BLaER1 treated with 17β-estradiol and CSF1 and Interleukin-3, amounts not matched to agents 10 nM and 100 nM (cell line): ENCODE measurements around the gene RAB38.

Experiments used
- H3K27ac ChIP-seq, 11 experiments: shearing (Covaris generic); formaldehyde crosslinking; 2 replicates each; pipeline ENCODE4 v1.8.1; 2022
- H3K27me3 ChIP-seq, 11 experiments: shearing (Covaris generic); formaldehyde crosslinking; 2 replicates each; pipeline ENCODE4 v1.8.1; 2022
- H3K36me3 ChIP-seq, 11 experiments: shearing (Covaris generic); formaldehyde crosslinking; 2 replicates each; pipeline ENCODE4 v1.8.1; 2022
- H3K4me1 ChIP-seq, 10 experiments: shearing (Covaris generic); formaldehyde crosslinking; 2 replicates each; pipeline ENCODE4 v1.8.1; 2022
- H3K4me2 ChIP-seq, 11 experiments: shearing (Covaris generic); formaldehyde crosslinking; 2 replicates each; pipeline ENCODE4 v1.8.1; 2022
- H3K4me3 ChIP-seq, 10 experiments: shearing (Covaris generic); formaldehyde crosslinking; 2 replicates each; pipeline ENCODE4 v1.8.1; 2022
- H3K9ac ChIP-seq, 11 experiments: shearing (Covaris generic); formaldehyde crosslinking; 2 replicates each; pipeline ENCODE4 v1.8.1; 2022
- H3K9me3 ChIP-seq, 11 experiments: shearing (Covaris generic); formaldehyde crosslinking; replicated peaks in 1 of 11; 2 replicates each; pipeline ENCODE4 v1.8.1; 2022
- H4K20me1 ChIP-seq, 11 experiments: shearing (Covaris generic); formaldehyde crosslinking; 2 replicates each; pipeline ENCODE4 v1.8.1; 2022
- Cebpa-rat ChIP-seq, 11 experiments: shearing (Covaris generic); IDR thresholded peaks; 2 replicates each; pipeline ENCODE4 v1.8.1; 2022

RAB38 gene

DNA sequence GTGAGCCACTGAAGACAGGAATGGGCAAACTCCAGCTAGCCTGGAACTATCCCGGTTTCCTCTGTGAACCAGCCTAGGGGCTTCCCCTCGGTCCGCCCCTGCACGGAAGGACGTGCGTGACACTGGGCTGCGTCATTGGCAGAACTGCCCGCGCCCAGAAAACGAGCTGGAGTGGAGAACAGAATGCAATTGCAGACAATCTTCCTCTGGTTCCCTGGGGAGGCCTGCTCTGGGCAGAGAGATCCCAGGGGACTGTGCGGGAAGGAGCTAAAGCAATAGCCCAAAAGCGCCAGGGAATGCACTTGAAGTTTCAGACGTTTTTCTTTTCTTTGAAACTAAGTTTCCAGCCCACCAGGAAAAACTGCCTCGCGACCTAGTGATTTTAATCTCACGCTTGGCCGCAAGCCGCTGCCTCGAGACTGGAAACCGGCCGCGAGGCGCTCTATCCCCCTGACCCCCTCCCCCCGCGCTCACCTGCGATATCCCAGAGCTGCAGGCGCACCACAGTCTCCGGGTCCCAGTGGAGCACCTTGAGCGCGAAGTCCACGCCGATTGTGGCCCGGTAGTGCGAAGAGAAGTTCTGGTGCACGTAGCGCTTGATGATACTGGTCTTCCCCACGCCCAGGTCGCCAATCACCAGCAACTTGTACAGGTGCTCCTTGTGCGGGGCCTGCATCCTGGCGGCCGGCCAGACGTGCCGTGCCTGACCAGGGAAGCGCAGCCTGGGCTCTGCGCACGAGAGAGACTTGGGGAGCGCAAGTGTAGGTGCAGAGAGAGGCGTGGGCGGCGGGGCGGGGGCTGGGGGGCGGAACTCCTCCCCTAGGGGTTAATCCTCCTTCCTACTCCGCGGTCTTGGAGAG lies at the start of gene RAB38:
TSS of gene RAB38 (minus strand) at position 735 of the 860 bp plus-strand sequence. CDS start at position 676, 59 bp downstream.
- Histone ChIP-seq H3K9ac (peak within 1 kb of the TSS in 10 of 11 experiments; percentile 43 to 72 (median 58); a peak in 17 of 22 replicates), H3K4me3 (peak within 1 kb of the TSS; percentile 54 to 73 (median 64)), H3K27me3 (no peaks in the 10 kb centered on the region), H3K4me2 (peak within 1 kb of the TSS; percentile 95 to 100 (median 99)), H3K36me3 (no peaks in the 10 kb centered on the region), H3K9me3 (no peaks in the 10 kb centered on the region), H3K4me1 (peaks cover 6 to 26% (median 19%) of the 10 kb centered on the region in 10 experiments; a peak in 18 of 20 replicates), H4K20me1 (no peaks in the 10 kb centered on the region), H3K27ac (peak within 1 kb of the TSS in 3 of 11 experiments; percentile 15 to 37 (median 29); a peak in 4 of 22 replicates)
- no peak for TF ChIP-seq Cebpa-rat (IDR thresholded peaks at IDR 0.05)

DNA sequence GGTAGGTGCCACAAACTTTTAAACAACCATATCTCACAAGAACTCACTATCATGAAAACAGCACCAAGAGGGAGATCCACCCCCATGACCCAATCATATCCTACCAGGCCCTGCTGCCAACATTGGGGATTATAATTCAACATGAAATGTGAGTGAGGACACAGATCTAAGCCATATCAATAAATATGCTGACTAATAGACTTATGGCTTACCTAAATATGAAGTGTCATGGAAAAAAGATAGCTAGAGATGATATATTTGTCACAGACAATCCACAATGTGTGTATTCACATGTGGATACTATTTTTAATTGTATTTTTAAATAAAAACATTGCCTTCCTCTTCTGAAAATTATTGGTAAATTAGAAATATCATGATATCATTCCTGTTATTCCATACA lies 38.2 kb upstream of the RAB38 start:
- no peaks in the 10 kb centered on the region for H3K27me3 ChIP-seq
- peaks cover 0 to 5% (median 0%) of the 10 kb centered on the region in 11 experiments; a peak in 2 of 22 replicates for H3K36me3 ChIP-seq

GRCh38 chr11:88212300-88212699 lies 37.1 kb upstream of the RAB38 start:
- TF ChIP-seq Cebpa-rat (IDR thresholded peaks at IDR 0.05): no peak
- Histone ChIP-seq H3K27ac (no peak overlapping the region), H4K20me1 (no peaks in the 10 kb centered on the region)

More for the DNA sequence above, 38.2 kb upstream of the RAB38 start:
- Histone ChIP-seq H3K27ac (no peak overlapping the region), H4K20me1 (no peaks in the 10 kb centered on the region), H3K9ac (no peak overlapping the region), H3K4me1 (peaks cover 0 to 9% (median 2%) of the 10 kb centered on the region in 10 experiments; a peak in 7 of 20 replicates), H3K9me3 (peaks cover 0 to 5% (median 0%) of the 10 kb centered on the region in 11 experiments; a peak in 2 of 22 replicates), H3K4me3 (no peak overlapping the region), H3K4me2 (no peak overlapping the region)
- no peak for TF ChIP-seq Cebpa-rat (IDR thresholded peaks at IDR 0.05)

DNA sequence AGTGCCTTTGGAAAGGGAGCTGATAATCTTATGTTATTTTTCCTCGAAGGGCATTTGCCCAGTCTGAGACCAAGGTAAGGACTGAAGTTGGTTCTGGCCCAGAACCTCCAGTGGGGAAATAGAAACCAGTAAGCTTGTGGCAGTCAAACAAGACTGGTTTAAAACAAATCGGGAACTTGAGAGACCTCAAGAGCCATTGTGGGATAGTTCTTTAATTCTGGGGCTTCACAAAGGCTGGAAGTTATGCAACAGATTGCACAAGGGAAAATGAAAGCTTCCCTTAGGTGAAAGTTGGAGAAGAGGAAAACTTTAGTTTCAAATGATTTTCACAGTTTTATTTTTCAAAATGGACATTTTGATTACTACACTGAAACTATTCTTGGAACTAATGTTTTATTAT lies 33.5 kb upstream of the RAB38 start:
- Histone ChIP-seq H3K4me1 (peaks cover 0 to 9% (median 2%) of the 10 kb centered on the region in 10 experiments; a peak in 7 of 20 replicates), H3K36me3 (peaks cover 0 to 5% (median 0%) of the 10 kb centered on the region in 11 experiments; a peak in 2 of 22 replicates), H3K27ac (no peak overlapping the region), H3K4me2 (peak overlapping the region in 6 of 11 experiments; percentile 0 to 46 (median 26); a peak in 7 of 22 replicates), H3K27me3 (no peaks in the 10 kb centered on the region), H3K9ac (no peak overlapping the region), H4K20me1 (no peaks in the 10 kb centered on the region), H3K4me3 (no peak overlapping the region), H3K9me3 (peaks cover 0 to 5% (median 0%) of the 10 kb centered on the region in 11 experiments; a peak in 2 of 22 replicates)
- TF ChIP-seq Cebpa-rat (IDR thresholded peaks at IDR 0.05): no peak

More at GRCh38 chr11:88212300-88212699, 37.1 kb upstream of the RAB38 start:
- peaks cover 0 to 5% (median 0%) of the 10 kb centered on the region in 11 experiments; a peak in 2 of 22 replicates for H3K9me3 ChIP-seq
- H3K4me1 ChIP-seq: peaks cover 0 to 9% (median 2%) of the 10 kb centered on the region in 10 experiments; a peak in 7 of 20 replicates
- peaks cover 0 to 5% (median 0%) of the 10 kb centered on the region in 11 experiments; a peak in 2 of 22 replicates for H3K36me3 ChIP-seq
- no peak overlapping the region for H3K4me3 ChIP-seq
- H3K27me3 ChIP-seq: no peaks in the 10 kb centered on the region
- H3K4me2 ChIP-seq: no peak overlapping the region
- H3K9ac ChIP-seq: no peak overlapping the region

DNA sequence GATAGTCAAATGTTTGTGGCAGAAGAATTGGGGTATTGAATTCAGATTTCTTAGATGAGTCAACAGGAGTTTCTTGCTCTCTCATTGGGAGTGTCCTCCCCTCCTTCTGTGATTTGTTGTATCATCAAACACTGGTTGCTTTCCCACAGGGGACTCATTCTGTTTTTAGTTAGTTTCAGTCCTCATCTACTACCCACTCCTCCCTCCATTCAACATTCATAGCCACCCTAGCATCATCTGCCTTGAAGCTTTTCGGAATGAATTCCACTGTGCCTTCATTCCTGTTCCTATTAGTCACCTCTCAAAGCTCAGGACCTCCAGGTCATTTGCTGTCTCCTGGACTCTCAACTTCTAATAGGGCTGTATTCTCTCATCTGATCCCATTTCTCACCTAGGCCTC lies 31.5 kb upstream of the RAB38 start:
- H3K9me3 ChIP-seq: no peaks in the 10 kb centered on the region; a peak in 1 of 22 replicates
- H3K27ac ChIP-seq: no peak overlapping the region
- no peak overlapping the region for H3K4me2 ChIP-seq
- H3K4me1 ChIP-seq: peaks cover 0 to 9% (median 2%) of the 10 kb centered on the region in 10 experiments; a peak in 7 of 20 replicates
- peaks cover 0 to 2% (median 0%) of the 10 kb centered on the region in 11 experiments; a peak in 1 of 22 replicates for H3K36me3 ChIP-seq
- no peak overlapping the region for H3K4me3 ChIP-seq
- H3K27me3 ChIP-seq: no peaks in the 10 kb centered on the region
- no peak overlapping the region for H3K9ac ChIP-seq
- H4K20me1 ChIP-seq: no peaks in the 10 kb centered on the region
- no peak for TF ChIP-seq Cebpa-rat (IDR thresholded peaks at IDR 0.05)

DNA sequence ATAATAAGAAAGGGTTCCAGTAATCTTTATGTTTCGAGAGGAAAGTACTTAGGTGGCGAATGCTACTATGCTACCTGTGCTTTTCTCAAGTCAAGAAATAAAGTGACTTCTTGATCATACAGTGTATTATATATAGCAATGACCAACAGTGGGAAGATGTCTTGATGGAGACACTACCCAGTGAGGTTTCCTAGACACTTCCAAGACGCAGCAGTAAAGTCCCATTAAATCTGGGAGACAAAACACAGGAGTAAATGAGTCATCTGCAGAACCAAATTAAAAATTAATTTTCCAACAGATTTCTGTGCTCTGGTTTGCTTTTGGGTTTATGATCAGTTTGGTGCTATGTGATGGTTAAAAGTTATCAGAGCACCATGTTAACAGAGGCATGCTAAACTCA lies 29.1 kb upstream of the RAB38 start:
- TF ChIP-seq Cebpa-rat (IDR thresholded peaks at IDR 0.05): no peak
- Histone ChIP-seq H3K27ac (no peak overlapping the region), H3K4me3 (no peak overlapping the region), H3K27me3 (no peaks in the 10 kb centered on the region), H3K4me2 (no peak overlapping the region), H4K20me1 (no peaks in the 10 kb centered on the region), H3K9ac (no peak overlapping the region), H3K9me3 (no peaks in the 10 kb centered on the region), H3K36me3 (no peaks in the 10 kb centered on the region), H3K4me1 (peaks cover 0 to 9% (median 2%) of the 10 kb centered on the region in 10 experiments; a peak in 7 of 20 replicates)

GRCh38 chr11:88203604-88204003 lies 28.4 kb upstream of the RAB38 start:
- Histone ChIP-seq H3K9me3 (no peaks in the 10 kb centered on the region), H3K27ac (no peak overlapping the region), H3K4me3 (no peak overlapping the region), H3K4me2 (no peak overlapping the region), H3K9ac (no peak overlapping the region), H3K27me3 (no peaks in the 10 kb centered on the region), H4K20me1 (no peaks in the 10 kb centered on the region), H3K4me1 (peaks cover 0 to 1% (median 0%) of the 10 kb centered on the region in 10 experiments; a peak in 5 of 20 replicates), H3K36me3 (no peaks in the 10 kb centered on the region)
- no peak for TF ChIP-seq Cebpa-rat (IDR thresholded peaks at IDR 0.05)

GRCh38 chr11:88202498-88202897 lies 27.3 kb upstream of the RAB38 start:
- H3K4me2 ChIP-seq: no peak overlapping the region
- peaks cover 5 to 7% (median 6%) of the 10 kb centered on the region in 11 experiments; a peak in 20 of 22 replicates for H3K9me3 ChIP-seq
- no peak overlapping the region for H3K9ac ChIP-seq
- H3K27me3 ChIP-seq: no peaks in the 10 kb centered on the region
- no peaks in the 10 kb centered on the region for H3K4me1 ChIP-seq
- H3K27ac ChIP-seq: no peak overlapping the region
- H4K20me1 ChIP-seq: no peaks in the 10 kb centered on the region
- H3K36me3 ChIP-seq: no peaks in the 10 kb centered on the region; a peak in 1 of 22 replicates
- no peak for TF ChIP-seq Cebpa-rat (IDR thresholded peaks at IDR 0.05)
- H3K4me3 ChIP-seq: no peak overlapping the region

DNA sequence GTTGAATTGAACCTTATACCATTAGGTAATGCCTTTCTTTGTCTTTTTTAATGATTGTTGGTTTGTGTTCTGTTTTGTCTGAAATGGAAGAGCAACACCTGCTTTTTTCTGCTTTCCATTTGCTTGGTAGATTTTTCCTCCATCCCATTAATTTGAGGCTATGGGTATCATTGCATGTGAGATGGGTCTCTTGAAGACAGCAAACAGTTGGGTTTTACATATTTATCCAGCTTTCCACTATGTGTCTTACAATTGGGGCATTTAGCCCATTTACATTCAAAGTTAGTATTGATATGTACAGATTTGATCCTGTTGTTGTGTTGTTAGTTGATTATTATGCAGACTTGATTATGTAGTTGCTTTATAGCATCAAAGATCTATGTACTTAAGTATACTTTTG lies 21.1 kb upstream of the RAB38 start:
- no peaks in the 10 kb centered on the region for H3K4me1 ChIP-seq
- H3K27me3 ChIP-seq: no peaks in the 10 kb centered on the region
- no peak overlapping the region for H3K4me3 ChIP-seq
- no peak for TF ChIP-seq Cebpa-rat (IDR thresholded peaks at IDR 0.05)
- peaks cover 0 to 13% (median 0%) of the 10 kb centered on the region in 11 experiments; a peak in 4 of 22 replicates for H3K36me3 ChIP-seq
- peaks cover 20 to 29% (median 25%) of the 10 kb centered on the region in 11 experiments for H3K9me3 ChIP-seq
- H3K4me2 ChIP-seq: no peak overlapping the region
- H3K27ac ChIP-seq: no peak overlapping the region
- H3K9ac ChIP-seq: no peak overlapping the region
- H4K20me1 ChIP-seq: no peaks in the 10 kb centered on the region
